SK-N-MC (cell line): ENCODE results near the gene CD300LF.

ENCODE experiments used
- EZH2 ChIP-seq: fragments of 200-600 bp; sonication (generic); IDR thresholded peaks from one replicate; pipeline ENCODE4 v1.6.1; 2017; ENCODE audit warnings: antibody characterized with exemption
- FOXP2 ChIP-seq: optimal IDR thresholded peaks from 2 replicates; pipeline ENCODE3; 2011; ENCODE audit warnings: mild to moderate bottlenecking, moderate library complexity; ENCODE audit not compliant: insufficient read depth; ENCODE audit errors: extremely low read length, control extremely low read depth
- POLR2AphosphoS5 ChIP-seq: IDR thresholded peaks from 2 replicates; pipeline ENCODE4 v1.6.1; 2012; ENCODE audit warnings: mild to moderate bottlenecking, low read depth, low read length, borderline replicate concordance

DNA sequence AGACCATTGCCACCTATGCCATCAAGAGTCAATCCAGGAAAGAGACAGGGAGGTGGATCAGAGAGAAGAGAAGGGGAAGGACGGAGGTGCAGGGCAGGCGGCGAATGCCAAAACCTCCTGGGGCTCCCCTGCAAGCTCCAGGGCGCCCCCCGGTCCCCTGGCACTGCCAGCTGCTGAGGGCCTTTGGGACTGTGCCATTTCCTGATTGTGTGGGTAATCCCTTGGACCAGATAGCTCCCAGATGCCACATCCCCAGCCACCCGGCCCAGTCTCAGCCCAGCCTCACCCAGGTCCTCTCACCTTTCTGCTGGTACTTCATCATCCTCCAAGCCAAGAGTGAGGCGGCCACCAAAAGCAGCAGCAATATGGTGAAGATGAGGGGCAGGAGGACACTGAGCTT, 14.7 kb downstream of the CD300LF start:
- TF ChIP-seq POLR2AphosphoS5 (no peak), EZH2 (no peak), FOXP2 (no peak)
